A673 (cell line): Measurements from ENCODE around the gene MMP8.

Experiments
- EZH2 ChIP-seq: fragments of 200-600 bp; sonication (generic); IDR thresholded peaks from 2 replicates; pipeline ENCODE4 v1.6.1; 2017; ENCODE audit warnings: borderline replicate concordance, low read depth, mild to moderate bottlenecking, mixed read lengths, antibody characterized with exemption, low read length; ENCODE audit not compliant: poor library complexity, severe bottlenecking
- TF ChIP-seq, protein P1 (sequence below): fragments of 300-800, 200-600 bp; sonication (generic); conservative IDR thresholded peaks from 2 replicates; pipeline ENCODE4 v1.5.1; 2017; ENCODE audit warnings: low read depth, mild to moderate bottlenecking, antibody characterized with exemption, low read length, moderate library complexity, mixed read lengths

DNA sequence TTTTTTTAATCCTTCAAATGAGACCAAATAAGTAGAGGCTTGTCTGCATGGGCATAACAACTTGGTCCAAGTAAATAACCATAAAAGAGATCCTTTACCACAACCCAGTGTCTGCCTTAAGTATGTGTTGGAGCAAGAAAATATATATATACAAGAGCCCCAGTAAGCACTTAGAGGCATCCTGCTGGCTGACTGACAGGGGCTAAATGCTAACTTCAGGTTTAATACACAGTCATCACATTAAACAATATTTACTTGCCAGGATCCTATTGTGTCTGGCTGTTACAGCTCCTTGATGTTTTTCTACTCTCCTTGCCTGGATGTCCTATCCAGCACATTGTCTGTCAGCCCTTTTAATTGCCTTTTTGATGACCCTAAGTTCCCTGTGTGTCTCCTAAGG lies 62.1 kb downstream of the MMP8 start:
- TF ChIP-seq, protein P1, sequence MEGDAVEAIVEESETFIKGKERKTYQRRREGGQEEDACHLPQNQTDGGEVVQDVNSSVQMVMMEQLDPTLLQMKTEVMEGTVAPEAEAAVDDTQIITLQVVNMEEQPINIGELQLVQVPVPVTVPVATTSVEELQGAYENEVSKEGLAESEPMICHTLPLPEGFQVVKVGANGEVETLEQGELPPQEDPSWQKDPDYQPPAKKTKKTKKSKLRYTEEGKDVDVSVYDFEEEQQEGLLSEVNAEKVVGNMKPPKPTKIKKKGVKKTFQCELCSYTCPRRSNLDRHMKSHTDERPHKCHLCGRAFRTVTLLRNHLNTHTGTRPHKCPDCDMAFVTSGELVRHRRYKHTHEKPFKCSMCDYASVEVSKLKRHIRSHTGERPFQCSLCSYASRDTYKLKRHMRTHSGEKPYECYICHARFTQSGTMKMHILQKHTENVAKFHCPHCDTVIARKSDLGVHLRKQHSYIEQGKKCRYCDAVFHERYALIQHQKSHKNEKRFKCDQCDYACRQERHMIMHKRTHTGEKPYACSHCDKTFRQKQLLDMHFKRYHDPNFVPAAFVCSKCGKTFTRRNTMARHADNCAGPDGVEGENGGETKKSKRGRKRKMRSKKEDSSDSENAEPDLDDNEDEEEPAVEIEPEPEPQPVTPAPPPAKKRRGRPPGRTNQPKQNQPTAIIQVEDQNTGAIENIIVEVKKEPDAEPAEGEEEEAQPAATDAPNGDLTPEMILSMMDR: no peak
- no peak for TF ChIP-seq EZH2
